ENCODE results near the gene PLXNB1. TPM values are rescaled to one million over a fixed set of nuclear protein-coding genes. Genes with fewer than 3 reads are reported as not detected.

Gene PLXNB1
- total RNA-seq, 1 experiment from 2014 or later = 7.0 TPM

DNA sequence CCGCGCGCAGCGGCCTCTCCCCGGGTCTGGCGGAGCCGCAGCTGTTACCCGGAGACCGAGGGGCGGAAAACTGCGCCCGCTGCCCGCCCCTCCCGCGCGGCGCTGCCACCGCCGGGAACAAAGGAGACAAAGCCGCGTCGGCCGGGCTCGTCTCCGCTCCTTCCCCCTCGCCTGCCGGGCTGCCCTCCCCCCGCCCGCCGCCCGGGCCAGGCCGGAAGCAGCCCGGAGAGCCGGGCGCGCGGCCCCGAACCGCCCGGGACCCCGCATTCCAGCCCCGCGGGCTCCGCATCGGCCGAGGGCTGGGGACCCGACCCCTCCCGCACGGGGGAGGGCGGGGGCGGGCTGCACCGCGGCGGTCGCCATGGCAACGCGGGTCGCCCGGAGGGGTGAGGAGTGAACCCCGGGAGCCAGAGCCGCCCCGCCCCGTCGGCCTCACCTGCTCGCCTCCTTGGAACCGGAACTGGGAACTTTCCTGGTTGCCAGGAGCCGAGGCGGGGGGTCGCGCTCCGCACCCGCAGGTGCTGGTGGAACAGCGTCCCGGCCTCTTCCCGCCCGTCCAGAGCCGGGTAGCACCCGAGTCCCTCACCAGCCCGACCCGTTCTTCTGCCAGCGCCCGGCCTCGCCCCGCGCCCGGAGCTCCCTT, 448 bp downstream of the PLXNB1 start:
- Histone ChIP-seq H3K36me3 (no peaks in the 10 kb centered on the region; the same call in 1 of the 2 replicates), H3K9me3 (no peaks in the 10 kb centered on the region), H3K4me3 (peak overlapping the region; percentile 50), H3K27me3 (no peaks in the 10 kb centered on the region)
- DNase-seq = peak; percentile 34

DNA sequence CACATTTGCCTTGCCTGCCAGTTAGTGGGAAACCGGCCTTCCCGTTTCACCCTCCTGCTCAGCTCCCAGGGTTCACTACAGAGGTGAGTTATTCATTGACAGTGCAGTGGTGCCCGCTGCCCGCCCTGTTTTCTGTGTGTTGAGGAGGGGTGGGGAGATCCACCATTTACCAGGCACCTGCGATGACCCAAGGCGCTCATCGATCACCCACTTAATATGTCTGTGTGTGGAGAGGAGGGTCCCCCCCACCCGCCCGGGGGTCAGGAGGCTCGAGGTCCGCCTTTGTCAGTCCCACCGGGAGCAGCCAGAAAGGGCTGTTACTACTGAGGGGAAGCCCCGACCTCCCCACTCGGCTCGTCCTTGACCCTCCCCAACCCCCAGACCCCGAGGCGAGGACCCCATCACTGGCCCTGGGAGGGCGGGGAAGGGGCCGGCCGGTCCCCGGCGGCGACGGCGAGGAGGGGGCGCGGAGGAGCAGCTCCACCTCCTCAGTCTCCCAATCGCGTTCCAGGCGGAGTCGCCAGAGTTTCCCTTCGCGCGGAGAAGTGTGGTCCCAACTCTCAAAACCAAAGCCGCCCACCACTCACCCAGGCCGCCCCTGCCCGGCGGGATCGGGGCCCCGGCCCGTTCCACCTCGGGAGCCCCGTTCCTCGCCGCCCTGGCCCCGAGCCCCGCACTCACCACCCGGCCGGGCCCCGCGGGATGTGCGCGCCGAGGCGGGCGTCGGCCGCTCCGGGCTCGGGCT, 1.1 kb downstream of the PLXNB1 start:
- H3K9me3 ChIP-seq = no peaks in the 10 kb centered on the region
- no peaks in the 10 kb centered on the region; the same call in 1 of the 2 replicates for H3K36me3 ChIP-seq
- peak overlapping the region; percentile 50 for H3K4me3 ChIP-seq
- H3K27me3 ChIP-seq = no peaks in the 10 kb centered on the region
- DNase-seq = peak; percentile 27

DNA sequence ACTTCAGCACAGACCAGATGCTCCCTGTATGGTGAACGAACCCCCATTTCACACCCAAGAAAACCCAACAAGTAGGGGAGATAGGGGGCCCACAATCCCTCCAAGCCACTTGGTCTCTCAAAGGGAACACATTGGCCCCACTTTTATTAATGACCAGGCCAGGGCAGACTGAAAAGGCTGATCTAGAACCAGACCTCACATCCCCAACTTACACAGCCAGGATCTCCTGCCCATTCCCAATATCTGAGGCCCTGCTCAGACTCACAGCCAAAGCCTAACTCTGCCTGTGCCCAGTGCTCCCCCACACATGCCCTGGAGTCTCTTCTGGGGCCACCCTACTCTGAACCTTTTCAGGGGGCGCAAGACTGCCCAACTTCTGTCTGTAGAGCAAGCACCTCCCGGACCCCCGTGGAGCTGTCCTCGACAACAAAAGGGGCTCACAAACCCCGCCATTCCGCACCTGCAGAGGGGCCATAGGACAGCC, 1.8 kb downstream of the PLXNB1 start:
- no peak for DNase-seq
- no peaks in the 10 kb centered on the region for H3K36me3 ChIP-seq
- no peak overlapping the region; the same call in 1 of the 2 replicates for H3K4me3 ChIP-seq
- no peaks in the 10 kb centered on the region for H3K27me3 ChIP-seq
- no peaks in the 10 kb centered on the region for H3K9me3 ChIP-seq

DNA sequence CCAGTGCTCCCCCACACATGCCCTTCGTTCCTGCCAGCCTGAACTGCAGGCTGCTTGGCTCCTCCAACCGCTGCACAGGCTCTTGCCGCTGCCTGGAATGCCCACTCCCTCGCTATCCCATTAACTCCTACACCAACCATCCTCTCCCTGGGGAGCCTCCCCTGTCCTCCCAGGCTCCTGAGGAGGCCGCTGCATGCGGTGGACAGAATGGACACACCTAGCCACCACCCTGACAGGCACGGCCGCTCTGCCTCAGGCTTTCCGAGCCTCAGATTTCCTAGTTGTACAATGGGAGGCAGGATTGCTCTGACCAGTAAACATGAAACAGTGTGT, 2.3 kb downstream of the PLXNB1 start:
- H3K9me3 ChIP-seq = no peaks in the 10 kb centered on the region

DNA sequence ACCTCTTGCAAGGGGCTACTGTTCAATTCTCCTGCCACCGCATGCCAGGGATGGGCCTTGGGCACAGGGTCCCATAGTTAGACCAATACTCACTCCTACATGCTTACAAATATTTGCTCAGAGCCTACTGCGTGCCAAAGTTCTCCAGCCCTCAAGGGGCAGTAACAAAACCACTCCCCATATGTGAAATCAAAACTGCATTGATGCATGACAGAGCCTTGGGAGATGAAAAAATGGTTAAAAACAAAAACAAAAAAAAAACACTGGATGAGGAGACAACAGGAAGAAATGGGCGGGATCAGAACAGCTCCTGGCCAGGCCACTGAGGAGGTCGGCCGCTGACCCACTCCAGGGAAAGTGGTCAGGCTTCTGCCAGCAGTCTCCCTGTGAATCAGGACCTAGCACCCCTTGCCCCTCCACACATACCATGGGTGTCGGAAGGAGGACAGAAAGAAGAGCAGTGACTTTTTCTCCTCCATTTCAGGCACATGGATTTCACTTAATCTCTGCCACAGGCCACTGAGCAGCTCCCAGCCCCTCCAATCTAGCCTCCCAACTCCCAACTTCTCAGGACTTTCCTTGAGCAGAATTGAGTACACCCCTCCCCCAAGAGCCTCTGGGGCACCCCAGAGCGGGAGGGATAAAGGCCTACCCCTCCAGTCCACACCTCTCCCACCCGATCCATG, 2.8 kb downstream of the PLXNB1 start:
- Histone ChIP-seq H3K27me3 (no peaks in the 10 kb centered on the region), H3K9me3 (no peaks in the 10 kb centered on the region), H3K4me3 (no peak overlapping the region), H3K36me3 (no peaks in the 10 kb centered on the region)
- DNase-seq = no peak

More for the DNA sequence above, 2.3 kb downstream of the PLXNB1 start:
- H3K36me3 ChIP-seq = no peaks in the 10 kb centered on the region
- H3K4me3 ChIP-seq = no peak overlapping the region
- H3K27me3 ChIP-seq = no peaks in the 10 kb centered on the region
- DNase-seq = no peak

DNA sequence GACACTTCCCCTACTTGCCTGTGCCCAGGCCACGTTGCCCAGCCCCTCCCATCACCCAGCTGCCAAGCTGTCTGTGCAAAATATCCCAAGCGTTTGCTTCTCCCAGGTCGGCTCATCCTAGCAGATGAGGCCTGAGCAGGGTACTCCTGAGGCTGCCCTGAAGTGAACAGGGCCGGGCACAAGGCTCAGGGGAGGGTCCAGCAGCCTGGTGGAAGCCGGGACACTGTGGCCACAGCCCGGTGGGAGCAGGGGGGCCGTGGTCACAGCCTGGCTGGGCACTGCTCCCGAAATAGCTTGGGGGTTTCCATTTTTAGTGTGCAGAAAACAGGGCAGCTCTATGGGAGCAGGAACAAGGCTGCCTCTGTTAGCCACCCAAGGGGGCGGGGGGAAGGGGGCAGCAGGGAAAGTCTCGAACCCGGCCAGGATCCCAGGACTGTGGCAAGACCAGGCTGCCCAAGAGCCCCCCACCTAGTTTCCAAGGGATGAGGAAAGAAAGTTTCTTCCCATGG, 3.4 kb downstream of the PLXNB1 start:
- Histone ChIP-seq H3K4me3 (no peak overlapping the region), H3K36me3 (no peaks in the 10 kb centered on the region), H3K9me3 (no peaks in the 10 kb centered on the region), H3K27me3 (no peaks in the 10 kb centered on the region)
- DNase-seq = no peak

DNA sequence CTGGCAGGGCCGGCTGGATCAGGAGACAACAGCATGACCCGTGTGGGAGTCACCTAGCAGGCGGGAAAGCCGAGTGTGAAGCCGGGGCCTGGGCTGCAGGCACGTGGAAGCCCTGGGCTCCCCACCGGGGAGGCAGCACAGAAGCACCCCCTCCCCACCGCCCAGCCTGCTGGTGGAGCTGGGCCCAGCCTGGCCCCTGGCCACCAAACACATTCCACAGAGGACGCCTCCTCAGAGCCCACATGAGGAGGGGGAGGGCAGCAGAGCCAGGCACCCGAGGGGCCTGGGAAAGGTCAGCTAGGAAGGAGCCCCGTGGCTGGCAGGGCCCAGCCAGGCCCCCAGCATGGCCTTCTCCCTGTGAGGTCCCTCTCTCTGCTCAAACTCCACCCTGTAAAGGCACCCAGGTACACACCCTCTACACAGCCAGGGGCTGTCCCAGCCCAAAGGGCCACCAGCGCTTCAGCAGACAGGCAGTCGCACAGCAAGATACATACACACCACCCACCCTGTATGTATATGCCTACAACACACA, 4.5 kb downstream of the PLXNB1 start:
- DNase-seq = no peak
- Histone ChIP-seq H3K27me3 (no peaks in the 10 kb centered on the region), H3K36me3 (no peaks in the 10 kb centered on the region), H3K9me3 (no peaks in the 10 kb centered on the region), H3K4me3 (no peak overlapping the region)

DNA sequence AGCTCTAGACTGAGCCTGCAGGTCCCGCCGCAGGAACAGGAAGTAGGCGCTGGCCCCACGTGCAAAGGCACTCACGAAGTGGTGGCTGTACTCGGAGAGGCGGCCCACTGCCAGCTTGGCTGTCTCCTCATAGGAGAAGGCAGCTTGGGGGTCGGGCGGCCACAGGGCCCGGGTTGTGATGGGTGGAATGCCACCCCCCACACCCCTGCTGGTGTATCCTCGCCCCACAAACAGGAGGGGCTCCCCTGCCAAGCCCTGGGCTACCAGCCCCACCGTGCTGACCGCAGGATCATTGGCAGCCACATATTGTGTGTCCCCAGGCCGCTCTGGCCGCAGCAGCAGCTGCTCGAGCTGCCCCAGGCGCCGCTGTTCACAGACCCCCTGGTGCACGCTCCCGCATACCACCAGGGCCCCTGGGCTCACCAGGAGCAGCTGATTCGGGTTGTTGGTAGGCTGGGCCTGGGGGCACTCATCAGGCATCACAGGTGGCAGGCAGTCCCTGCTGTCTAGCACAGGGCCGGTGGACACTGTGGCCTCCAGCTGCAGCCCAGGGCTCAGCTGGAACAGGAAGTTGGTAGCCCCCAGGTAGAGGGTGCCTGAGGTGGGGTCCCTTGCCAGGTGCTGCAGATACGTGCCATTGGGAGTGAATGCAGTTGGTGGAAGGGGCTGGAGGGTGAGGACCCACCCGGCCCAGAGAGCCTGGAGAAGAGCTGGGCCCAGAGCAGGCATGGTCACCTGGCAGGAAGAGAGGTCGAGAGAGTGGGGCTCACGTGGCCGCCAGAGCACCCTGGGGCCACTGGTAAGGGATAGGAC, 5.8 kb downstream of the PLXNB1 start:
- no peaks in the 10 kb centered on the region for H3K36me3 ChIP-seq
- DNase-seq = no peak

DNA sequence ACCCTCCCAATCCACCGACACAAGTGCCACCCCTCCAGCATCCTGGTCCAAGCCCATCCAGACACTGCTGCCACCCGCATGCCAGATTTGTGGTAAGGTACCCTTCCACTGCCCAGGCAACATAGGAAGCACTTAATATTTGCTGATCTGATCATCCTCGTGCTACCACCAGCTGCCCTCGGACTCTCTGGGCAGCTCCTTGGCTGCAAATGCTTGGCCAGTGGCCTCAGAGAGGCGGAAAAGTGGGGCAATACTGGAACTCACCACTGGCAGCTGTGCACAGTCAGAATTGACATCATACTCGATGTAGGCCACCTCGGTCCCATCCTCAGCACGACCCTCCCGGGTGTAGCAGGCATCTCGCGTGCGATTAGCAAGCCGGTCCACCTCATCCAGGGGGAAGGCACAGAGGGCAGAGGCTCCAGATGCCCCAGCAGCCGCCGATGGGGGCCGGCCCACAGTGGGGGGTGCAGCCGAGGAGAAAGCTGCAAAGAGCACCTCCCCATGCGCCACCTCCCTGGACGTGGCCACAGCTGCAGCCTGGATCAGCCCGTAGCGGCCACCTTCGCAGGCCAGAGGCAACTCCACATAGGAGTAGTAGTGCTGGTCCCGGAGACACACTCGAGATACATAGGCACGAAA, 6.5 kb downstream of the PLXNB1 start:
- H3K27me3 ChIP-seq = no peaks in the 10 kb centered on the region
- H3K36me3 ChIP-seq = no peaks in the 10 kb centered on the region
- no peaks in the 10 kb centered on the region for H3K9me3 ChIP-seq
- no peak overlapping the region for H3K4me3 ChIP-seq
- no peak for DNase-seq

More for the DNA sequence above, 5.8 kb downstream of the PLXNB1 start:
- no peak overlapping the region for H3K4me3 ChIP-seq
- H3K9me3 ChIP-seq = no peaks in the 10 kb centered on the region
- no peaks in the 10 kb centered on the region for H3K27me3 ChIP-seq

DNA sequence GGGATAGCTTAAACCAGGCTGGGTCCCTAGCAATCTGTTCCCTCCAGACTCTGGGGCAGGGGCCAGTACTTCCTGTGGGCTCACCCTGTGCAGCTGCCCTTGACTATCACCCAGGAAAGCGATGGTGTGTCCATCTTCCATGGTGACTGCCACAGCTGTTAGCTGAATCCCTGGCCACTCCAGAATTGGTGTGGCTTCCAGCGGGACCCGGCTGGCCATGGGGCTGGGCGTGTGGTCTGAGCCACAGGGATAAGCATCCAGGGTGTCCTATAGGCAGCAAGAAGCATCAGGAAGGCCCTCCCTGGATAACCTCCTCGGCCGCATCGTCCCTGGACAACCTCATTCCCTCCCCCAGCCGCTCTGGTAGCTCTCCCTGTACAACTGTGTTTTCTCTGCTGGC, 7.2 kb downstream of the PLXNB1 start:
- no peaks in the 10 kb centered on the region for H3K9me3 ChIP-seq
- DNase-seq = no peak
- no peaks in the 10 kb centered on the region for H3K36me3 ChIP-seq
- H3K27me3 ChIP-seq = no peaks in the 10 kb centered on the region
- no peak overlapping the region for H3K4me3 ChIP-seq

DNA sequence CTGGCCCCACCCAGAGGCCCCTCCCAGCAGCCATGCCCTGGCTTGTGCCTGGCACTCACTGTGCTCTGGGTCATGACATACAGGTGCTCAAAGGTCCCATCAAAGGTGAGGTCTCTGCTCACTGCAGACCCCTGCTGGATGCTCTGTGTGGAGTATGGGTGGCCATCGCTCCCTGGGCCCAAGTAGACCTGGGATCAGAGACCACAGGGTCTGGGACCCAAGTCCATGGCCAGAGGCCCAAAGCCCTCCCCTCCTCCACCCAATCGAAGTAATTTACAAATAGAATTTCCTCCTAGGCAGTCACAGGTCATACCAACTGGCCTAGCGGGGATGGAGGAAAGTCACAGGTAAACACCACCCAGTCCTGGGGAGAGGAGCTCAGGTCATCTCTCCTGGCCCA, 7.6 kb downstream of the PLXNB1 start:
- Histone ChIP-seq H3K9me3 (no peaks in the 10 kb centered on the region), H3K36me3 (no peaks in the 10 kb centered on the region), H3K4me3 (no peak overlapping the region), H3K27me3 (no peaks in the 10 kb centered on the region)
- DNase-seq = no peak

DNA sequence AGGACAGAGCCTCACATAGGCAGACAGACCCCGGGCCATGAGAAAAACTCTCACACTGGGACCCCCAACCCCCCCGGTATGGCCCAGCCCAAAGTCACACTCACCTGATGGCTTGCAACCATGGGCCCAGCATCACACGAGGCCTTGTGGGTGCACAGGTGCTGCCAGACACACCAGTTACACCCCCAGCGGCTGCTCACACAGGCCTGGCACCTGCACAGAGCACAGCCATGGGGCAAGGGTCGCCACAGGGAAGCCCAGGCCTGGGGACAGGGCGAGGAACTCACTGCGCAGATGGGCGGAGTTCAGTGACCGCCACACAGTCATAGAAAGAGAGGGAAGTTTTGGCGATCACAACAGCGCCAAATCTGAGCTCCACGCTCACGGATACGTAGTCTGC, 9.3 kb downstream of the PLXNB1 start:
- no peaks in the 10 kb centered on the region for H3K9me3 ChIP-seq
- no peaks in the 10 kb centered on the region for H3K27me3 ChIP-seq
- no peak overlapping the region for H3K4me3 ChIP-seq
- no peak for DNase-seq
- no peaks in the 10 kb centered on the region for H3K36me3 ChIP-seq

DNA sequence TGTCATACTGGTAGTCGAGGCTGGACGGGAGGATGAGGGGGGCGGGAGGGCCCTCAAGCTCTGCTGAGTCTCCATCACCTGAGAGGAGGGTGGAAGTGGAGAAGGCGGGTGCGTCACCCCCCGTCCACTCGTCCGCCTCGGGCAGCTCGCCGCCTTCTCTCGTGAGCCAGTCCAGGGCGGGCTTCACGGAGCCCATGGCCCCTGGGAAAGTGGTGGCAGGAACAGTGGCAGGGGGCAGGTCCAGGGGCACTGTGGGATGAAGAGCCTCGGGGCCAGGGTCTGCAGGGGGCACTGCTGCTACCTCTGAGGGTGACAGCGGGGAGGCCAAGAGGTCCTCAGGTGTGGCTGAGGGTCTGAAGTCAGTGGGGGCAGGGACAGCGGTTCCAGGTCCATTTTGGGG, 10.3 kb downstream of the PLXNB1 start:
- Histone ChIP-seq H3K36me3 (no peaks in the 10 kb centered on the region), H3K4me3 (no peak overlapping the region), H3K9me3 (no peaks in the 10 kb centered on the region), H3K27me3 (no peaks in the 10 kb centered on the region)
- no peak for DNase-seq

DNA sequence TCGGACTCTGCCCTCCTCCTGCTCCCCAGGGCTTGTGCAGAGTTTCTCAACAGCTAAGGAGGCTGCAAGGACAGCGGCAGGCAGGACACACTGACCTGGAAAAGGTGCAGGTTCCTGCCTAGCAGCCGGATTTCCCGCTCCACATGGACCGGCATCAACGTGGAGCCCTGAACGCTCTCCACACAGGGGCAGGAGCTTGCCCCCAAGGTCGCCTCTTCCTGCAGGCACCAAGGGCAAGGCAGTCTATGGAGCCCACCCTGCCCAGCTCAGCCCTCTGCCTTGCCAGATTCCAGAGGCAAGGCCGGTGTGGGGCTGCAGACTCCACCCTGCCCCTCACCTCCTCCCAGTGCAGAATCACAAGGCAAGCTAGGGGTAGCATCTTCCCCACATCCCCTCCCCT, 10.7 kb downstream of the PLXNB1 start:
- no peaks in the 10 kb centered on the region for H3K9me3 ChIP-seq
- H3K27me3 ChIP-seq = no peaks in the 10 kb centered on the region
- H3K36me3 ChIP-seq = no peaks in the 10 kb centered on the region
- no peak for DNase-seq
- H3K4me3 ChIP-seq = no peak overlapping the region

DNA sequence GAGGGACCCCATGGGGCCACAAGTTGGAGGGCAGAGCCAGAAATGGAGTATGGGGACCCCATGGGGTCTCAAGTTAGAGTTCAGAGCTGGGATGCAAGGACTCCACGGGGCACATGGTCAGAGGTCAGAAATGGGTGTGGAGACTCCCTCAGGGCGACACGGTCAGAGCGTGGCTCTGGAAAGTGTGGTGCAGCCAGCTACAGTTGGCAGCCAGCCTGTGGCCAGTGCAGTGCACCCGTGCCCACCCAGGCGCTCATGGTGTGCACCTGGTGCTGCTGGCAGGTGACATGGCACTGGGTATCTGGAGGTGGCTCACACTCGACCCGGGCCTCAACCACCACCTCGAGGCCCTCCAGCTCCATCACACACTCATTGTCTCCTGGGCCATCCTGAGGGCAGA, 11.2 kb downstream of the PLXNB1 start:
- DNase-seq = no peak
- H3K4me3 ChIP-seq = no peak overlapping the region
- H3K27me3 ChIP-seq = no peaks in the 10 kb centered on the region
- H3K9me3 ChIP-seq = no peaks in the 10 kb centered on the region
- no peaks in the 10 kb centered on the region for H3K36me3 ChIP-seq

DNA sequence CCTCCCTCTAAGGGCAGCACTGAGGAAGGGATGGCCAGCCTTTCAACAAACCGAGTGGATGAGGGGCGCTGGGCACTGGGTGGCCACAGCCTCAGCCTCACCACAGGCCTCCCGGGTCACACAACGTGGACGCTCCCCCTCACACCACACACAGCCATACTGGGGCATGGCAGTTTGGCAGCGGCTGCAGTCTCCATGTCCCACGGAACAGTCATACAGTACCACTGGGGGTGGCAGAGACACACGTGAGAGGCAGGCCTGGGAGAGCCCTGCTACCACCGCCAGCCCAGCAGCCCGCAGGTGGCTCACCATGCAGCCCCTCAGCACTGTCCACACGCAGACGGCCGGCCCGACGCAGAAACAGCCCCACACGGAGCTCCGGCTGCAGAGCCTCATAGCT, 11.7 kb downstream of the PLXNB1 start:
- no peaks in the 10 kb centered on the region for H3K9me3 ChIP-seq
- H3K27me3 ChIP-seq = no peaks in the 10 kb centered on the region
- no peaks in the 10 kb centered on the region for H3K36me3 ChIP-seq
- DNase-seq = no peak
- no peak overlapping the region for H3K4me3 ChIP-seq

All from MG63 (cell line).